GM23338 (cell line): ENCODE data around the gene CCNK. TPM values are rescaled to one million over a fixed set of nuclear protein-coding genes. Genes with fewer than 3 reads are reported as not detected.
A peak's percentile ranks its signal among the peaks of the same experiment; 100 is the strongest.

Experiments
- ATAC-seq: fragments of 200-7000 bp; cut with Tn5 transposase; 3 replicates; pipeline ENCODE4 v1.9.1; 2020
- DNase-seq: peaks from one replicate; pipeline ENCODE4 v3.0.0-alpha.2; 2015; ENCODE audit warnings: low spot score
- H2AFZ ChIP-seq: fragments of 200-600 bp; sonication (generic); 2 replicates; pipeline ENCODE4 v1.8.0; 2016; ENCODE audit warnings: antibody characterized with exemption, mild to moderate bottlenecking, moderate library complexity
- H3F3A ChIP-seq: fragments of 200-600 bp; sonication (generic); replicated peaks from 2 replicates; pipeline ENCODE4 v1.8.0; 2017; ENCODE audit warnings: antibody characterized with exemption, mixed run types, low read depth
- H3K27ac ChIP-seq: fragments of 200-600 bp; sonication (generic); 2 replicates; pipeline ENCODE4 v1.6.1; 2016; ENCODE audit warnings: low read depth
- H3K27me3 ChIP-seq: fragments of 200-600 bp; sonication (generic); 2 replicates; pipeline ENCODE4 v1.8.0; 2016; ENCODE audit warnings: mild to moderate bottlenecking, mixed run types, moderate library complexity; ENCODE audit not compliant: insufficient read depth
- H3K36me3 ChIP-seq: fragments of 200-600 bp; sonication (generic); 2 replicates; pipeline ENCODE4 v1.8.0; 2016; ENCODE audit warnings: mild to moderate bottlenecking; ENCODE audit not compliant: insufficient read depth
- H3K4me1 ChIP-seq: fragments of 200-600 bp; sonication (generic); 2 replicates; pipeline ENCODE4 v1.8.0; 2016; ENCODE audit warnings: mild to moderate bottlenecking, moderate library complexity; ENCODE audit not compliant: insufficient read depth
- H3K4me2 ChIP-seq: fragments of 200-600 bp; sonication (generic); 2 replicates; pipeline ENCODE4 v1.7.1; 2017; ENCODE audit warnings: mixed run types
- H3K4me3 ChIP-seq: fragments of 200-600 bp; sonication (generic); 2 replicates; pipeline ENCODE4 v1.6.1; 2016; ENCODE audit warnings: mixed run types
- H3K79me2 ChIP-seq: fragments of 200-600 bp; sonication (generic); replicated peaks from 2 replicates; pipeline ENCODE4 v1.8.0; 2017; ENCODE audit warnings: mild to moderate bottlenecking; ENCODE audit not compliant: insufficient read depth
- H3K9me2 ChIP-seq: fragments of 200-600 bp; sonication (generic); 2 replicates; pipeline ENCODE4 v1.8.0; 2017; ENCODE audit not compliant: insufficient read depth
- H4K20me1 ChIP-seq: fragments of 200-600 bp; sonication (generic); replicated peaks from 2 replicates; pipeline ENCODE4 v1.8.0; 2017; ENCODE audit warnings: mild to moderate bottlenecking; ENCODE audit not compliant: insufficient read depth
- H3K27ac Mint-ChIP-seq: 2 replicates; pipeline ENCODE4 v1.8.0; 2020; ENCODE audit warnings: inconsistent platforms, mild to moderate bottlenecking, moderate library complexity, mixed read lengths
- H3K27me3 Mint-ChIP-seq: 3 replicates; pipeline ENCODE4 v1.8.0; 2022; ENCODE audit warnings: low read depth, mild to moderate bottlenecking, moderate library complexity, mixed read lengths, inconsistent platforms; ENCODE audit not compliant: insufficient read depth, poor library complexity
- H3K36me3 Mint-ChIP-seq: 3 replicates; pipeline ENCODE4 v1.8.0; 2021; ENCODE audit warnings: low read depth, mild to moderate bottlenecking, inconsistent platforms, moderate library complexity, mixed read lengths
- H3K4me1 Mint-ChIP-seq: 3 replicates; pipeline ENCODE4 v1.8.0; 2020; ENCODE audit warnings: mild to moderate bottlenecking, inconsistent platforms, mixed read lengths
- H3K4me3 Mint-ChIP-seq: 3 replicates; pipeline ENCODE4 v1.8.0; 2021; ENCODE audit warnings: moderate library complexity, mild to moderate bottlenecking, inconsistent platforms, mixed read lengths
- H3K9me3 Mint-ChIP-seq: 3 replicates; pipeline ENCODE4 v1.8.0; 2020; ENCODE audit warnings: moderate library complexity, mild to moderate bottlenecking, inconsistent platforms, mixed read lengths
- CREB1 ChIP-seq: fragments of 250-450 bp; sonication (Bioruptor Pico); IDR thresholded peaks from 2 replicates; pipeline ENCODE4 v1.5.0; 2020; ENCODE audit warnings: low read depth, mild to moderate bottlenecking, moderate library complexity
- EZH2 ChIP-seq: fragments of 200-600 bp; sonication (generic); IDR thresholded peaks from one replicate; pipeline ENCODE4 v1.8.0; 2017; ENCODE audit warnings: antibody characterized with exemption, mild to moderate bottlenecking, low read depth; ENCODE audit not compliant: unreplicated experiment
- NANOG ChIP-seq: IDR thresholded peaks from 2 replicates; pipeline ENCODE4 v1.6.1; 2016; ENCODE audit warnings: antibody characterized with exemption, borderline replicate concordance
- STAT1 ChIP-seq: IDR thresholded peaks from one replicate; pipeline ENCODE4 v1.6.1; 2016; ENCODE audit warnings: antibody characterized with exemption; ENCODE audit not compliant: unreplicated experiment
- ZNF114 ChIP-seq: fragments of 250-450 bp; sonication (Bioruptor Pico); IDR thresholded peaks from 2 replicates; pipeline ENCODE4 v1.5.0; 2020; ENCODE audit warnings: mild to moderate bottlenecking, moderate library complexity
- polyA plus RNA-seq: library from polyadenylated mRNA; unstranded; fragments of >200 nt; fragmentation: Nextera tagmentation; extraction: Ambion mirVana; gene quantifications from 2 replicates; pipeline ENCODE4 v1.2.1, GENCODE V29; 2016
- total RNA-seq: library from RNA; depleted of rRNA; stranded (reverse); fragments of >200 nt; shearing (Covaris generic); gene quantifications from 2 replicates; pipeline ENCODE4 v1.2.3, GENCODE V29; 2014
- TF ChIP-seq, protein P1 (sequence below): fragments of 250-450 bp; sonication (Bioruptor Pico); IDR thresholded peaks from 2 replicates; pipeline ENCODE4 v1.5.0; 2020; ENCODE audit warnings: mild to moderate bottlenecking, moderate library complexity
- TF ChIP-seq, protein P2 (sequence below), 2 experiments: fragments of 200-600 bp in 1 of 2; sonication (generic) in 1 of 2; conservative IDR thresholded peaks; 2 replicates each; pipeline versions ENCODE4 v1.5.1 to v1.6.1; 2016 to 2017; ENCODE audit warnings: antibody characterized with exemption in 2 of 2, low read depth in 2 of 2, mild to moderate bottlenecking in 2 of 2, moderate library complexity in 1 of 2

The CCNK gene
- total and polyA plus RNA-seq, 2 experiments from 2014 or later, result 54.0 to 60.6 TPM

DNA sequence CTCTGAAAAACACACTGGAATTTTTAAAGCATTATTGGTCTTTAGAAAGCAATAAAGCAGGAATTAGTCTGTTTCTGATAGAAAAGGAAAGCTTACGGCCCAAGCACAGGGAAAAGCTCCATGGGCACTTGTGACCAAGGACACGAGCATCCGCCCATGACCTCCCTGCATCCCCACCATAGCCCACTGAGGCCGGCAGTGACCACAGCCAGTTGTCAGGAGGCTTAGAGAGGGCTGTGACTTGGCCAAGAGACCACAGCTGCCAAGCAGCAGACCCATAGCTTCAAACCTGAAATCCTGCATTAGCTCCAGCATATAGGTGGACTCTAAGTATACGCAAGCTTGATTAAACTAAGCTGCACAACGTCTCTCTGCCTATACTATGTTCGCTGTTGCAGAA, 9.5 kb upstream of the CCNK start (continued):
- TF ChIP-seq, protein P1, sequence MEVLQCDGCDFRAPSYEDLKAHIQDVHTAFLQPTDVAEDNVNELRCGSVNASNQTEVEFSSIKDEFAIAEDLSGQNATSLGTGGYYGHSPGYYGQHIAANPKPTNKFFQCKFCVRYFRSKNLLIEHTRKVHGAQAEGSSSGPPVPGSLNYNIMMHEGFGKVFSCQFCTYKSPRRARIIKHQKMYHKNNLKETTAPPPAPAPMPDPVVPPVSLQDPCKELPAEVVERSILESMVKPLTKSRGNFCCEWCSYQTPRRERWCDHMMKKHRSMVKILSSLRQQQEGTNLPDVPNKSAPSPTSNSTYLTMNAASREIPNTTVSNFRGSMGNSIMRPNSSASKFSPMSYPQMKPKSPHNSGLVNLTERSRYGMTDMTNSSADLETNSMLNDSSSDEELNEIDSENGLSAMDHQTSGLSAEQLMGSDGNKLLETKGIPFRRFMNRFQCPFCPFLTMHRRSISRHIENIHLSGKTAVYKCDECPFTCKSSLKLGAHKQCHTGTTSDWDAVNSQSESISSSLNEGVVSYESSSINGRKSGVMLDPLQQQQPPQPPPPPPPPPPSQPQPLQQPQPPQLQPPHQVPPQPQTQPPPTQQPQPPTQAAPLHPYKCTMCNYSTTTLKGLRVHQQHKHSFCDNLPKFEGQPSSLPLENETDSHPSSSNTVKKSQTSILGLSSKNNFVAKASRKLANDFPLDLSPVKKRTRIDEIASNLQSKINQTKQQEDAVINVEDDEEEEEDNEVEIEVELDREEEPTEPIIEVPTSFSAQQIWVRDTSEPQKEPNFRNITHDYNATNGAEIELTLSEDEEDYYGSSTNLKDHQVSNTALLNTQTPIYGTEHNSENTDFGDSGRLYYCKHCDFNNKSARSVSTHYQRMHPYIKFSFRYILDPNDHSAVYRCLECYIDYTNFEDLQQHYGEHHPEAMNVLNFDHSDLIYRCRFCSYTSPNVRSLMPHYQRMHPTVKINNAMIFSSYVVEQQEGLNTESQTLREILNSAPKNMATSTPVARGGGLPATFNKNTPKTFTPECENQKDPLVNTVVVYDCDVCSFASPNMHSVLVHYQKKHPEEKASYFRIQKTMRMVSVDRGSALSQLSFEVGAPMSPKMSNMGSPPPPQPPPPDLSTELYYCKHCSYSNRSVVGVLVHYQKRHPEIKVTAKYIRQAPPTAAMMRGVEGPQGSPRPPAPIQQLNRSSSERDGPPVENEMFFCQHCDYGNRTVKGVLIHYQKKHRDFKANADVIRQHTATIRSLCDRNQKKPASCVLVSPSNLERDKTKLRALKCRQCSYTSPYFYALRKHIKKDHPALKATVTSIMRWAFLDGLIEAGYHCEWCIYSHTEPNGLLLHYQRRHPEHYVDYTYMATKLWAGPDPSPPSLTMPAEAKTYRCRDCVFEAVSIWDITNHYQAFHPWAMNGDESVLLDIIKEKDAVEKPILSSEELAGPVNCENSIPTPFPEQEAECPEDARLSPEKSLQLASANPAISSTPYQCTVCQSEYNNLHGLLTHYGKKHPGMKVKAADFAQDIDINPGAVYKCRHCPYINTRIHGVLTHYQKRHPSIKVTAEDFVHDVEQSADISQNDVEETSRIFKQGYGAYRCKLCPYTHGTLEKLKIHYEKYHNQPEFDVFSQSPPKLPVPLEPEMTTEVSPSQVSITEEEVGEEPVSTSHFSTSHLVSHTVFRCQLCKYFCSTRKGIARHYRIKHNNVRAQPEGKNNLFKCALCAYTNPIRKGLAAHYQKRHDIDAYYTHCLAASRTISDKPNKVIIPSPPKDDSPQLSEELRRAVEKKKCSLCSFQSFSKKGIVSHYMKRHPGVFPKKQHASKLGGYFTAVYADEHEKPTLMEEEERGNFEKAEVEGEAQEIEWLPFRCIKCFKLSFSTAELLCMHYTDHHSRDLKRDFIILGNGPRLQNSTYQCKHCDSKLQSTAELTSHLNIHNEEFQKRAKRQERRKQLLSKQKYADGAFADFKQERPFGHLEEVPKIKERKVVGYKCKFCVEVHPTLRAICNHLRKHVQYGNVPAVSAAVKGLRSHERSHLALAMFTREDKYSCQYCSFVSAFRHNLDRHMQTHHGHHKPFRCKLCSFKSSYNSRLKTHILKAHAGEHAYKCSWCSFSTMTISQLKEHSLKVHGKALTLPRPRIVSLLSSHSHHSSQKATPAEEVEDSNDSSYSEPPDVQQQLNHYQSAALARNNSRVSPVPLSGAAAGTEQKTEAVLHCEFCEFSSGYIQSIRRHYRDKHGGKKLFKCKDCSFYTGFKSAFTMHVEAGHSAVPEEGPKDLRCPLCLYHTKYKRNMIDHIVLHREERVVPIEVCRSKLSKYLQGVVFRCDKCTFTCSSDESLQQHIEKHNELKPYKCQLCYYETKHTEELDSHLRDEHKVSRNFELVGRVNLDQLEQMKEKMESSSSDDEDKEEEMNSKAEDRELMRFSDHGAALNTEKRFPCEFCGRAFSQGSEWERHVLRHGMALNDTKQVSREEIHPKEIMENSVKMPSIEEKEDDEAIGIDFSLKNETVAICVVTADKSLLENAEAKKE, result no peak
- TF ChIP-seq STAT1 (no peak), ZNF114 (CRISPR knock-in tag) (no peak), EZH2 (no peak), NANOG (no peak)
- TF ChIP-seq, protein P2, sequence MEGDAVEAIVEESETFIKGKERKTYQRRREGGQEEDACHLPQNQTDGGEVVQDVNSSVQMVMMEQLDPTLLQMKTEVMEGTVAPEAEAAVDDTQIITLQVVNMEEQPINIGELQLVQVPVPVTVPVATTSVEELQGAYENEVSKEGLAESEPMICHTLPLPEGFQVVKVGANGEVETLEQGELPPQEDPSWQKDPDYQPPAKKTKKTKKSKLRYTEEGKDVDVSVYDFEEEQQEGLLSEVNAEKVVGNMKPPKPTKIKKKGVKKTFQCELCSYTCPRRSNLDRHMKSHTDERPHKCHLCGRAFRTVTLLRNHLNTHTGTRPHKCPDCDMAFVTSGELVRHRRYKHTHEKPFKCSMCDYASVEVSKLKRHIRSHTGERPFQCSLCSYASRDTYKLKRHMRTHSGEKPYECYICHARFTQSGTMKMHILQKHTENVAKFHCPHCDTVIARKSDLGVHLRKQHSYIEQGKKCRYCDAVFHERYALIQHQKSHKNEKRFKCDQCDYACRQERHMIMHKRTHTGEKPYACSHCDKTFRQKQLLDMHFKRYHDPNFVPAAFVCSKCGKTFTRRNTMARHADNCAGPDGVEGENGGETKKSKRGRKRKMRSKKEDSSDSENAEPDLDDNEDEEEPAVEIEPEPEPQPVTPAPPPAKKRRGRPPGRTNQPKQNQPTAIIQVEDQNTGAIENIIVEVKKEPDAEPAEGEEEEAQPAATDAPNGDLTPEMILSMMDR (conservative IDR thresholded peaks at IDR 0.05; ENCODE audit: low read depth in 2 of 2), result no peak

DNA sequence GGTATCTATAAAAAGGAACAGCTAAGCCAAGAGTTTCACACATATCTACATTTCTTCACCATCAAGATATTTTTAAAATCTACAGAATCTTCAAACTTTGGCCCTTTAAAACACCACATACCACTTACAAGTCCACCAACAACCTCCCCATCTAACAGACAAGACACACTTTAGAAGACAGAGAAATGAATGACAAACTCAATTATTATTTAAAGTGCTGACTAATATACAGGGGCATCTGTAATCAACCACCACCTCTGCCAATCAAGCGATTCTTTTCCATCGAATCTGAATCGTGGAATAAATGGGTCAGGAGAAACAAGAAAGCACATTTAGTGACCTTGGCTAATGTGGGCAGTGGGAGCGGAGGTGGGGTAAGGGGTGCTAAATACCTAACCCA, 8.3 kb upstream of the CCNK start:
- Mint-ChIP-seq H3K4me3 (no peak overlapping the region), H3K36me3 (no peaks in the 10 kb centered on the region), H3K4me1 (peaks cover 48% of the 10 kb centered on the region), H3K27me3 (no peaks in the 10 kb centered on the region), H3K9me3 (no peaks in the 10 kb centered on the region), H3K27ac (no peak overlapping the region)
- DNase-seq, result no peak
- Histone ChIP-seq H4K20me1 (peaks cover 48% of the 10 kb centered on the region), H3K9me2 (no peaks in the 10 kb centered on the region), H3K27ac (0 out of 2 replicates have a peak overlapping the region, but pooled peaks have one; percentile 16), H2AFZ (no peak overlapping the region), H3K36me3 (no peaks in the 10 kb centered on the region), H3K79me2 (peaks cover 100% of the 10 kb centered on the region), H3K27me3 (no peaks in the 10 kb centered on the region), H3K4me2 (no peak overlapping the region), H3F3A (no peaks in the 10 kb centered on the region), H3K4me3 (no peak overlapping the region), H3K4me1 (peaks cover 28% of the 10 kb centered on the region)
- TF ChIP-seq, protein P1, result no peak
- no peak for TF ChIP-seq CREB1
- no peak for ATAC-seq
